ENCODE data around the gene RAD23B. TPM values are rescaled to one million over a fixed set of nuclear protein-coding genes. Genes with fewer than 3 reads are reported as not detected.

RAD23B gene
- polyA plus RNA-seq, 3 donors, result 21.6 to 50.0 (median 24.7) TPM

GRCh38 chr9:107316795-107317661 lies 33.9 kb downstream of the RAD23B start:
- no peak for TF ChIP-seq CTCF (IDR thresholded peaks at IDR 0.05)
- H3K4me3 Mint-ChIP-seq, result no peak overlapping the region
- H3K27ac Mint-ChIP-seq, result peak overlapping the region in 6 of 7 donors; percentile 16 to 87 (median 70)
- H3K36me3 ChIP-seq (replicated peaks in 1 of 2; ENCODE audit: control insufficient read depth in 1 of 2, insufficient read depth in 2 of 2, low read length in 2 of 2), result peaks cover 52 to 89% of the 10 kb centered on the region in 2 donors
- H2AFZ ChIP-seq (ENCODE audit: insufficient read depth, low read depth, low read length, poor library complexity, severe bottlenecking), result no peak overlapping the region
- H3K27ac ChIP-seq (ENCODE audit: low read depth in 1 of 2, low read length in 2 of 2), result peak overlapping the region in 1 of 2 donors; percentile 35
- peaks cover 19% of the 10 kb centered on the region for H3K4me1 Mint-ChIP-seq
- H3K79me2 ChIP-seq (ENCODE audit: insufficient read depth, low read length), result peaks cover 83% of the 10 kb centered on the region
- no peaks in the 10 kb centered on the region for H3K9me3 ChIP-seq (replicated peaks in 1 of 2; ENCODE audit: control insufficient read depth in 1 of 2, insufficient read depth in 1 of 2, low read length in 2 of 2)
- DNase-seq, result peak; percentile 9 to 31 (median 14)
- no peaks in the 10 kb centered on the region for H3K27me3 ChIP-seq (ENCODE audit: control insufficient read depth in 2 of 2, insufficient read depth in 2 of 2, low read length in 2 of 2)
- no peak overlapping the region for H3K4me3 ChIP-seq (replicated peaks in 1 of 3; ENCODE audit: low read depth in 2 of 3, low read length in 3 of 3)
- no peak overlapping the region for H3K4me2 ChIP-seq (replicated peaks; ENCODE audit: extremely low read depth, low read length, poor library complexity, severe bottlenecking)
- H3K9me3 Mint-ChIP-seq, result peaks cover 0 to 7% (median 0%) of the 10 kb centered on the region in 7 donors
- WGBS (ENCODE audit: insufficient coverage), result 84% methylated on average over 5 of the region's 5 CpGs
- H3K4me1 ChIP-seq (ENCODE audit: control insufficient read depth in 1 of 2, insufficient read depth in 2 of 2, low read length in 2 of 2), result peaks cover 7 to 11% of the 10 kb centered on the region in 2 donors
- H3K9ac ChIP-seq (ENCODE audit: insufficient read depth, low read length, poor library complexity, severe bottlenecking), result no peak overlapping the region
- peaks cover 69 to 81% of the 10 kb centered on the region in 2 donors for H3K36me3 Mint-ChIP-seq
- peaks cover 92% of the 10 kb centered on the region for H4K20me1 ChIP-seq (ENCODE audit: insufficient read depth, low read length)
- intact Hi-C loops (cut with micrococcal nuclease), result no loop called here
- peaks cover 0 to 1% (median 0%) of the 10 kb centered on the region in 3 donors for H3K27me3 Mint-ChIP-seq (ENCODE audit: low read depth in 3 of 3)

- no peak overlapping the region for H3K4me3 Mint-ChIP-seq
Observed at GRCh38 chr9:107322643-107323042, 39.6 kb downstream of the RAD23B start.

More at GRCh38 chr9:107322643-107323042, 39.6 kb downstream of the RAD23B start:
- H3K27ac Mint-ChIP-seq, result peak overlapping the region in 2 of 7 donors; percentile 9 to 26
- H3K4me2 ChIP-seq (replicated peaks; ENCODE audit: extremely low read depth, low read length, poor library complexity, severe bottlenecking), result no peak overlapping the region
- H3K79me2 ChIP-seq (ENCODE audit: insufficient read depth, low read length), result peaks cover 61% of the 10 kb centered on the region
- no peaks in the 10 kb centered on the region for H3K27me3 ChIP-seq (ENCODE audit: control insufficient read depth in 2 of 2, insufficient read depth in 2 of 2, low read length in 2 of 2)
- H3K9me3 ChIP-seq (replicated peaks in 1 of 2; ENCODE audit: control insufficient read depth in 1 of 2, insufficient read depth in 1 of 2, low read length in 2 of 2), result no peaks in the 10 kb centered on the region
- H2AFZ ChIP-seq (ENCODE audit: insufficient read depth, low read depth, low read length, poor library complexity, severe bottlenecking), result no peak overlapping the region
- no CpG with 5 or more reads among the region's 5 CpGs for WGBS (ENCODE audit: insufficient coverage)
- intact Hi-C loops (cut with micrococcal nuclease), result no loop called here
- peaks cover 0 to 3% (median 0%) of the 10 kb centered on the region in 7 donors for H3K9me3 Mint-ChIP-seq
- DNase-seq, result no peak
- no peak overlapping the region for H3K9ac ChIP-seq (ENCODE audit: insufficient read depth, low read length, poor library complexity, severe bottlenecking)
- H3K36me3 ChIP-seq (replicated peaks in 1 of 2; ENCODE audit: control insufficient read depth in 1 of 2, insufficient read depth in 2 of 2, low read length in 2 of 2), result peaks cover 62 to 92% of the 10 kb centered on the region in 2 donors
- peaks cover 5 to 20% of the 10 kb centered on the region in 2 donors for H3K4me1 ChIP-seq (ENCODE audit: control insufficient read depth in 1 of 2, insufficient read depth in 2 of 2, low read length in 2 of 2)
- peaks cover 67 to 84% of the 10 kb centered on the region in 2 donors for H3K36me3 Mint-ChIP-seq
- H3K27ac ChIP-seq (ENCODE audit: low read depth in 1 of 2, low read length in 2 of 2), result peak overlapping the region in 1 of 2 donors; percentile 63
- H4K20me1 ChIP-seq (ENCODE audit: insufficient read depth, low read length), result peaks cover 81% of the 10 kb centered on the region
- peaks cover 22% of the 10 kb centered on the region for H3K4me1 Mint-ChIP-seq
- H3K4me3 ChIP-seq (replicated peaks in 1 of 3; ENCODE audit: low read depth in 2 of 3, low read length in 3 of 3), result no peak overlapping the region
- H3K27me3 Mint-ChIP-seq (ENCODE audit: low read depth in 3 of 3), result no peaks in the 10 kb centered on the region
- TF ChIP-seq CTCF (IDR thresholded peaks at IDR 0.05), result no peak

Measured in CD14-positive monocyte (primary cell).